HEK293T (cell line): Measurements from ENCODE around the gene KIAA1191.
"Not testable (repeated sequence)": the region's sequence is repeated elsewhere in the genome, so short reads cannot be mapped to it uniquely, and the experiment has no call there.

Experiments used
- CTCF ChIA-PET: fragments of 350-600 bp; formaldehyde crosslinking; extraction: SDS; loops from one replicate; lab custom pipeline; 2021; ENCODE audit warnings: antibody characterized with exemption, inconsistent platforms; lab: Yijun Ruan, JAX
- POLR2A ChIA-PET: fragments of 350-600 bp; formaldehyde crosslinking; extraction: SDS; loops from one replicate; lab custom pipeline; 2020; ENCODE audit warnings: antibody characterized with exemption, inconsistent platforms; lab: Yijun Ruan, JAX
- DNase-seq: peaks from one replicate; pipeline ENCODE4 v3.0.0; 2012; ENCODE audit warnings: mixed read lengths; ENCODE audit errors: extremely low spot score
- ARNT ChIP-seq: fragments of 450-650 bp; IDR thresholded peaks from 2 replicates; pipeline ENCODE4 v1.6.1; 2017; ENCODE audit warnings: mild to moderate bottlenecking
- BHLHE40 ChIP-seq: fragments of 450-650 bp; IDR thresholded peaks from 2 replicates; pipeline ENCODE4 v1.6.1; 2016; ENCODE audit warnings: mild to moderate bottlenecking, moderate library complexity, borderline replicate concordance
- CTBP1 ChIP-seq: fragments of 450-650 bp; IDR thresholded peaks from 2 replicates; pipeline ENCODE4 v1.6.1; 2016; ENCODE audit warnings: borderline replicate concordance
- ELF4 ChIP-seq: fragments of 450-650 bp; IDR thresholded peaks from 2 replicates; pipeline ENCODE4 v1.6.1; 2017; ENCODE audit warnings: antibody characterized with exemption
- FOXA1 ChIP-seq: fragments of 450-650 bp; IDR thresholded peaks from 2 replicates; pipeline ENCODE4 v1.6.1; 2016; ENCODE audit warnings: mild to moderate bottlenecking
- FOXK2 ChIP-seq: fragments of 450-650 bp; IDR thresholded peaks from 2 replicates; pipeline ENCODE4 v1.6.1; 2016; ENCODE audit warnings: mild to moderate bottlenecking
- FOXM1 ChIP-seq: fragments of 450-650 bp; IDR thresholded peaks from 2 replicates; pipeline ENCODE4 v1.6.1; 2017; ENCODE audit warnings: mild to moderate bottlenecking, borderline replicate concordance
- HDGF ChIP-seq: fragments of 450-650 bp; IDR thresholded peaks from 2 replicates; pipeline ENCODE4 v1.6.1; 2017; ENCODE audit warnings: antibody characterized with exemption, borderline replicate concordance
- L3MBTL2 ChIP-seq: fragments of 450-650 bp; conservative IDR thresholded peaks from 2 replicates; pipeline ENCODE4 v1.6.1; 2016; ENCODE audit warnings: mild to moderate bottlenecking
- LEF1 ChIP-seq: fragments of 450-650 bp; IDR thresholded peaks from 2 replicates; pipeline ENCODE4 v1.6.1; 2017; ENCODE audit warnings: mild to moderate bottlenecking, borderline replicate concordance
- NFRKB ChIP-seq: fragments of 450-650 bp; IDR thresholded peaks from 2 replicates; pipeline ENCODE4 v1.6.1; 2016; ENCODE audit warnings: mild to moderate bottlenecking, moderate library complexity
- SP1 ChIP-seq: fragments of 450-650 bp; IDR thresholded peaks from 2 replicates; pipeline ENCODE4 v1.6.1; 2017
- SUZ12 ChIP-seq: fragments of 450-650 bp; IDR thresholded peaks from 2 replicates; pipeline ENCODE4 v1.6.1; 2016; ENCODE audit warnings: mild to moderate bottlenecking
- TARDBP ChIP-seq: fragments of 450-650 bp; IDR thresholded peaks from 2 replicates; pipeline ENCODE4 v1.6.1; 2016
- ZNF384 ChIP-seq: fragments of 450-650 bp; IDR thresholded peaks from 2 replicates; pipeline ENCODE4 v1.6.1; 2016
- TF ChIP-seq, protein P1 (sequence below): fragments of 450-650 bp; IDR thresholded peaks from 2 replicates; pipeline ENCODE4 v1.6.1; 2016

The KIAA1191 gene, protein sequence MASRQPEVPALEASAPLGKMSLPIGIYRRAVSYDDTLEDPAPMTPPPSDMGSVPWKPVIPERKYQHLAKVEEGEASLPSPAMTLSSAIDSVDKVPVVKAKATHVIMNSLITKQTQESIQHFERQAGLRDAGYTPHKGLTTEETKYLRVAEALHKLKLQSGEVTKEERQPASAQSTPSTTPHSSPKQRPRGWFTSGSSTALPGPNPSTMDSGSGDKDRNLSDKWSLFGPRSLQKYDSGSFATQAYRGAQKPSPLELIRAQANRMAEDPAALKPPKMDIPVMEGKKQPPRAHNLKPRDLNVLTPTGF

DNA sequence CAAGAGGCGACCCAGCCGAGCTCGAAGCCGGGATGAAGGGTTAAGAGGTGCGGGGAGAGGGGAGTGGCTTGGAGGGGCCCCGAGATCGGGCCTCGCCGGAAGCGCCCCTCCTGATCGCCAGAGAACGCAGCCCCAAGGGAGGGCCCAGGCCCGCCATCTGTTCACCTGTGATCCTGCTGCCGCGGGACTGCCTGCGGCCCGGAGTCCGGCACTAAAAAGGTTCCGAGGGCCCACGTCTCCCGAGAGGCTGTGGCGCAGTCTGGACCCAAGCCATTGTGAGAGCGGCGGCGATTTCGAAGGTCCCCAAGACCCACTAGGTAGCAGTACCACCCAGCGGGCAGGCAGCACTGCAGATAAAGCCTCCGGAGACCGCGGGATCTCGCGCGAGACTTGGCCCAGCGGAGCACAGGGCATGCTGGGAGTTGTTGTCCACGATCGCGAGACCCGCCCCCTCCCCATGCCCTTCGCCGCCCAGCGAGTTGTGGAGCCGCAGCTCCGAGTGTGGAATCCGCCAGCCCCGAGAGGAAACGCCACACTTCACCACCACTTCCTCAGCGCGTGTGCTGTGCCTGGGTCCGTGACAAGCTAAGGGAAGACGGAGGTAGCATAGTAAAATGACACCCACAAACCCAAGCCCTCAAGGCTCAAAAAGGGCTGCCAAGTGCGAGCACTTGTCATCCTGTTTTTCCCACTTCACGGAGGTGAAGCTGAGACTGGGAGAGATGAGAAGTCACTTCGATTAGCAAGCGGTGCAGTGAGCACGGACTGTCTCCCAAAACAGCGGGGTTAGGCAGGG is at the start of gene KIAA1191:
Gene KIAA1191, minus strand, starts transcription at position 328 of the 796 bp plus-strand sequence. CDS start 2,256 bp downstream, outside the sequence.
- TF ChIP-seq SP1 (no peak), L3MBTL2 (0 out of 2 replicates have a peak, but pooled peaks have one; percentile 38), ELF4 (peak; percentile 62), ZNF384 (no peak), ARNT (no peak), TARDBP (peak; percentile 71; the same call in 1 of the 2 replicates), NFRKB (no peak), FOXA1 (no peak), HDGF (no peak), SUZ12 (no peak)
- TF ChIP-seq, protein P1, sequence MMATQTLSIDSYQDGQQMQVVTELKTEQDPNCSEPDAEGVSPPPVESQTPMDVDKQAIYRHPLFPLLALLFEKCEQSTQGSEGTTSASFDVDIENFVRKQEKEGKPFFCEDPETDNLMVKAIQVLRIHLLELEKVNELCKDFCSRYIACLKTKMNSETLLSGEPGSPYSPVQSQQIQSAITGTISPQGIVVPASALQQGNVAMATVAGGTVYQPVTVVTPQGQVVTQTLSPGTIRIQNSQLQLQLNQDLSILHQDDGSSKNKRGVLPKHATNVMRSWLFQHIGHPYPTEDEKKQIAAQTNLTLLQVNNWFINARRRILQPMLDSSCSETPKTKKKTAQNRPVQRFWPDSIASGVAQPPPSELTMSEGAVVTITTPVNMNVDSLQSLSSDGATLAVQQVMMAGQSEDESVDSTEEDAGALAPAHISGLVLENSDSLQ = no peak
- POLR2A ChIA-PET = interaction anchor here (0.6 to 3.7 kb wide), 8 partner anchors 8 to 195 kb away, joined by 3 to 22 read pairs (median 4); partner anchors contain the start of genes CLTB, HIGD2A and NOP16
- CTCF ChIA-PET = interaction anchor here (1.7 kb wide), 1 partner anchor 176 kb away, joined by 4 read pairs; no protein-coding TSS in a partner anchor
- DNase-seq = peak; percentile 95

DNA sequence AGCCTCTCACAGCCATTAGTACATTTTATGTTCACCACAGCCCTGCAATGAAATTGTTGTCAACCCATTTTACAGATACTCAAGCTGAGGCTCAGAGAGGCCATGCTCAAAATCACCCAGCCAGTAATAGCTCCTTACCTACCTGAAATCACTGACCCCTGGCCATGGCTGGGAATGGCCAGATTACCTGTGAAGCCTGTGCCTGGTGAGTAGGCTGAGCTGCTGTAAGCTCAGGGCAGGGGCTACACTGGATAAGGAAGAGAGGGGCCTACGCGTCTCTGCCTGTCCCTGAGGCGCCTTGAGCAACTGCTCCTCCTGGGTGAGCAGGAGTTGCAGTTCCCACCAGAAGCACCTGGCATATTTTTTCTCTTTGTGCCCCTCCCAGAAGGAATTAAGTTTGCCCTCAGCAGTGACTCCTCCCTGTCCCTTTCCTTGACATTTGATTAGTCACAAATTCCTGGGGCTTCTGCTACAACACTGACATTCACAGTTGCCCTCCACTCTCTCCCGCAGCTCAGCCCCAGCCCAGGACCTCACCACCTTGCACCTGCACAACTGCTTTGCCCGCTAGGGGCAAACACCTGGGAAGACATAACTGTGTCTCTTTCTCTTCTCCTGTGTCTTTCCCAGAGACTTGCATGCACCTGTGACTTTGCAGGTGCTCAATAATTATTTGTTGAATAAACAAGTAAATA is 49.1 kb upstream of the KIAA1191 start:
- no peak for TF ChIP-seq SUZ12
- no peak for TF ChIP-seq BHLHE40
- POLR2A ChIA-PET = no interaction called here
- CTCF ChIA-PET = no interaction called here
- no peak for DNase-seq

DNA sequence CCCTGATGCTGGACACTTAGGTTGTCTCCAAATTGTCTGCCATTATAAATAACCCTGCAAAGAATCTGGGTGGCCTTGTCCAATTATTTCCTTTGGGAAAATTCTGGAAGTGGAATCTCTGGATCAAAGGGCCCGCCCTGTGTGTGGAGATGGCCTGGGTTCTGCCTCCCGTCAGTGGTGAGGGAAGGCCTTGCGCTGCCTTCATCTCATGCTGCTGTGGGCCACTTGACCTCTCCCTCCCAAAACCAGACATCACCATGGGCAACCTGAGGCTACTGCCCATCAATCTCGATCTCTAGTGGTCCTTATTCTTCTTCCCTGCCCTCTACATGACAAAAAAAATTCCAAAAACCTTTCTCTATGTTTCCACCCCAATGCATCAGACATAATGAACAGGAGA is 48.2 kb upstream of the KIAA1191 start:
- ChIA-PET POLR2A (no interaction called here), CTCF (interaction anchor here (0.6 kb wide), 1 partner anchor 132 kb away, joined by 3 read pairs; no protein-coding TSS in a partner anchor)
- TF ChIP-seq FOXA1 (no peak), FOXK2 (no peak)
- no peak for DNase-seq

DNA sequence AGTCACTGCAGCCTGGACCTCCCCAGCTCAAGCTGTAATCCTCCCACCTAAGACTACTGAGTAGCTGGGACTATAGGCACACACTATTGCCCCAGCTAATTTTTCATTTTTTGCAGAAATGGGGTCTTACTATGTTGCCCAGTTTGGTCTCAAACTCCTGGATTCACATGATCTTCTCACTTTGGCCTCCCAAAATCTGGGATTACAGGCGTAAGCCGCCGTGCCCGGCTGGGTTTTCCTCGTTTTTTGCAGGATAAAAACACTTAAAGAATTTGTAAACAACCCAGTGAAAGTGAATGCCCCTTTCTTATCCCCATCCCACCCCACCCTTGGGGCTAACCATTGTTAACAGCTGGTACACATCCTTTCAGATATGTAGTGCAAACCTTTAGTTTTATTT is 47.0 kb upstream of the KIAA1191 start:
- ChIA-PET CTCF (interaction anchor here (0.6 to 0.7 kb wide), 2 partner anchors 32 to 1803 kb away, joined by 3 read pairs; no protein-coding TSS in a partner anchor), POLR2A (no interaction called here)
- no peak for DNase-seq
- TF ChIP-seq L3MBTL2 (no peak), CTBP1 (no peak), HDGF (no peak), BHLHE40 (no peak), TARDBP (no peak)

DNA sequence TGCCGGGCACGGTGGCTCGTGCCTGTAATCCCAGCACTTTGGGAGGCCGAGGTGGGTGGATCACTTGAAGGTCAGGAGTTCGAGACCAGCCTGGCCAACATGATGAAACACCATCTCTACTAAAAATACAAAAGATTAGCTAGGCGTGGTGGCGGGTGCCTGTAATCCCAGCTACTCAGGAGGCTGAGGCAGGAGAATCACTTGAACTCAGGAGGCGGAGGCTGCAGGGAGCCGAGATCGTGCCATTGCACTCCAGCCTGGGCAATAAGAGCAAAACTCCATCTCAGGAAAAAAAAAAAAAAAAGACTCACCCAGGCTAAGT is 46.6 kb upstream of the KIAA1191 start:
- CTCF ChIA-PET, POLR2A ChIA-PET, DNase-seq: not testable (repeated sequence)

DNA sequence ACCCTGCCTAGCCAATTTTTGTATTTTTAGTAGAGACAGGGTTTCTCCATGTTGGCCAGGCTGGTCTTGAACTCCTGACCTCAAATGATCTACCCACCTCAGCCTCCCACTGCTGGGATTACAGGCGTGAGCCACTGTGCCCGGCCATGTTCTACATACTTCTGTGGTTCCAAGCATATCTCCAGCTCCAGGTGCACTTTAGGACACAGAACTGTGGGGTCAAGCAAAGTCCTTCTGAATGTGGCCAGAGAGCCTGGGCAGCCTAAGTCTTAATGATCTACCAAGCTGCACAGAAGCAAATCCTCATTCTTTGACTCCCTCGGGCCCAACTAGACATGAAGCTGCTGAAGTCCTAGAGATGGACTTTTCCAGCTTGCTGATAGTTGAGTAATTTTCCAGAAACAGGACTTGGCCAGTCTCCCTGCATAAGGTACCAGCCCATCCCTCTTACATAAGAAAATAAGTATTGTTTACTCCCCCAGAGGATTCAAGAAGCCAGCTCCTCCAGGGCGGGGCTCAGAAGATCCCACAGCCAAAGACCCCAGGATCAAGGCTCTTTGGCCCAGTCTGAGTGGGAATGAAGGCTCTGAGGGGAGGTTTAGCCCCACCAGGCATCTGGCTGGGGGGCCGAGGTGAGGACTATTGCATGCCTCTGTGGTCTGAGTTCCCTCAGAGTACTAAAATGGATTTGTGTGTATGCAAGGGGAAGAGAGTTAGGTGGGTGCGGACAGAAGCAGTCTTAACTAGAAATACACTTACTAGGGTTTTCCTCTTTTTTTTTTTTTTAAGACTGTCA is 46.1 kb upstream of the KIAA1191 start:
- DNase-seq = no peak
- no peak for TF ChIP-seq ELF4
- TF ChIP-seq FOXM1 = no peak
- TF ChIP-seq FOXA1 = no peak
- no peak for TF ChIP-seq L3MBTL2
- TF ChIP-seq CTBP1 = no peak
- no peak for TF ChIP-seq HDGF
- TF ChIP-seq SUZ12 = no peak
- no peak for TF ChIP-seq ZNF384
- TF ChIP-seq ARNT = no peak
- TF ChIP-seq FOXK2 = no peak
- TF ChIP-seq TARDBP = no peak
- TF ChIP-seq, protein P1 = no peak
- TF ChIP-seq LEF1 = no peak
- TF ChIP-seq NFRKB = no peak
- ChIA-PET POLR2A (interaction anchor here (0.7 kb wide), 1 partner anchor 40 kb away, joined by 3 read pairs; the partner anchor contains the start of gene FAF2), CTCF (no interaction called here)
